ENCODE measurements around the gene C6orf62. TPM values are rescaled to one million over a fixed set of nuclear protein-coding genes. Genes with fewer than 3 reads are reported as not detected.
"Not testable (repeated sequence)": the region's sequence is repeated elsewhere in the genome, so short reads cannot be mapped to it uniquely, and the experiment has no call there.

The C6orf62 gene
- total RNA-seq, 1 donor from 2014 or later, result 48.2 TPM

GRCh38 chr6:24709014-24709711, 9.8 kb downstream of the C6orf62 start:
- DNase-seq (ENCODE audit: low spot score), result no peak
- intact Hi-C loops (cut with DNase I), result no loop called here

- DNase-seq (ENCODE audit: low spot score), result no peak
- intact Hi-C loops (cut with DNase I), result no loop called here
Measured at GRCh38 chr6:24708612-24709011, 10.3 kb downstream of the C6orf62 start.

- intact Hi-C loops (cut with DNase I), result no loop called here
- no peak for DNase-seq (ENCODE audit: low spot score)
Measured at GRCh38 chr6:24704468-24704867, 14.5 kb downstream of the C6orf62 start.

- intact Hi-C loops (cut with DNase I), result no loop called here
- DNase-seq (ENCODE audit: low spot score), result no peak
Measured at GRCh38 chr6:24702720-24703282, 16.2 kb downstream of the C6orf62 start.

- no peak for DNase-seq (ENCODE audit: low spot score)
- intact Hi-C loops (cut with DNase I), result loop anchor here (10.0 kb wide), 1 partner anchor 265 kb away; no protein-coding TSS in a partner anchor
Measured at GRCh38 chr6:24699521-24700359, 19.2 kb downstream of the C6orf62 start.

- intact Hi-C loops (cut with DNase I), result loop anchor here (10.0 kb wide), 1 partner anchor 261 kb away; no protein-coding TSS in a partner anchor
- no peak for DNase-seq (ENCODE audit: low spot score)
Measured at GRCh38 chr6:24696097-24696496, 22.9 kb downstream of the C6orf62 start.

GRCh38 chr6:24695635-24696034, 23.3 kb downstream of the C6orf62 start:
- not testable (repeated sequence) for DNase-seq (ENCODE audit: low spot score)
- intact Hi-C loops (cut with DNase I), result loop anchor here (10.0 kb wide), 1 partner anchor 261 kb away; no protein-coding TSS in a partner anchor

- intact Hi-C loops (cut with DNase I), result loop anchor here (1.0 to 10.0 kb wide), 2 partner anchors 111 to 259 kb away; no protein-coding TSS in a partner anchor
- DNase-seq (ENCODE audit: low spot score), result no peak
Measured at GRCh38 chr6:24694198-24694597, 24.8 kb downstream of the C6orf62 start.

GRCh38 chr6:24692848-24693592, 25.9 kb downstream of the C6orf62 start:
- no peak for DNase-seq (ENCODE audit: low spot score)
- intact Hi-C loops (cut with DNase I), result loop anchor here (10.0 kb wide), 1 partner anchor 258 kb away; no protein-coding TSS in a partner anchor

GRCh38 chr6:24692415-24692814, 26.5 kb downstream of the C6orf62 start:
- intact Hi-C loops (cut with DNase I), result loop anchor here (10.0 kb wide), 1 partner anchor 258 kb away; no protein-coding TSS in a partner anchor
- DNase-seq (ENCODE audit: low spot score), result no peak

- intact Hi-C loops (cut with DNase I), result loop anchor here (10.0 kb wide), 1 partner anchor 257 kb away; no protein-coding TSS in a partner anchor
- no peak for DNase-seq (ENCODE audit: low spot score)
Measured at GRCh38 chr6:24692003-24692402, 27.0 kb downstream of the C6orf62 start.

- intact Hi-C loops (cut with DNase I), result loop anchor here (10.0 kb wide), 1 partner anchor 257 kb away; no protein-coding TSS in a partner anchor
- DNase-seq (ENCODE audit: low spot score), result no peak
Measured at GRCh38 chr6:24691550-24691949, 27.4 kb downstream of the C6orf62 start.

GRCh38 chr6:24690593-24690992, 28.4 kb downstream of the C6orf62 start:
- no peak for DNase-seq (ENCODE audit: low spot score)
- intact Hi-C loops (cut with DNase I), result loop anchor here (10.0 kb wide), 1 partner anchor 256 kb away; no protein-coding TSS in a partner anchor

- no peak for DNase-seq (ENCODE audit: low spot score)
- intact Hi-C loops (cut with DNase I), result loop anchor here (10.0 kb wide), 1 partner anchor 255 kb away; no protein-coding TSS in a partner anchor
Measured at GRCh38 chr6:24689964-24690363, 29.0 kb downstream of the C6orf62 start.

GRCh38 chr6:24686946-24687345, 32.0 kb downstream of the C6orf62 start:
- no peak for DNase-seq (ENCODE audit: low spot score)
- intact Hi-C loops (cut with DNase I), result no loop called here

- intact Hi-C loops (cut with DNase I), result no loop called here
Measured at GRCh38 chr6:24686408-24686807, 32.5 kb downstream of the C6orf62 start.

GRCh38 chr6:24683297-24684296, 35.4 kb downstream of the C6orf62 start:
- no peak for DNase-seq (ENCODE audit: low spot score)
- intact Hi-C loops (cut with DNase I), result no loop called here

More at GRCh38 chr6:24686408-24686807, 32.5 kb downstream of the C6orf62 start:
- no peak for DNase-seq (ENCODE audit: low spot score)

- intact Hi-C loops (cut with DNase I), result no loop called here
- no peak for DNase-seq (ENCODE audit: low spot score)
Measured at GRCh38 chr6:24680582-24680981, 38.4 kb downstream of the C6orf62 start.
